ENCODE measurements around the gene SLC25A51.
A peak's percentile ranks its signal among the peaks of the same experiment; 100 is the strongest.

The SLC25A51 gene, protein sequence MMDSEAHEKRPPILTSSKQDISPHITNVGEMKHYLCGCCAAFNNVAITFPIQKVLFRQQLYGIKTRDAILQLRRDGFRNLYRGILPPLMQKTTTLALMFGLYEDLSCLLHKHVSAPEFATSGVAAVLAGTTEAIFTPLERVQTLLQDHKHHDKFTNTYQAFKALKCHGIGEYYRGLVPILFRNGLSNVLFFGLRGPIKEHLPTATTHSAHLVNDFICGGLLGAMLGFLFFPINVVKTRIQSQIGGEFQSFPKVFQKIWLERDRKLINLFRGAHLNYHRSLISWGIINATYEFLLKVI

DNA sequence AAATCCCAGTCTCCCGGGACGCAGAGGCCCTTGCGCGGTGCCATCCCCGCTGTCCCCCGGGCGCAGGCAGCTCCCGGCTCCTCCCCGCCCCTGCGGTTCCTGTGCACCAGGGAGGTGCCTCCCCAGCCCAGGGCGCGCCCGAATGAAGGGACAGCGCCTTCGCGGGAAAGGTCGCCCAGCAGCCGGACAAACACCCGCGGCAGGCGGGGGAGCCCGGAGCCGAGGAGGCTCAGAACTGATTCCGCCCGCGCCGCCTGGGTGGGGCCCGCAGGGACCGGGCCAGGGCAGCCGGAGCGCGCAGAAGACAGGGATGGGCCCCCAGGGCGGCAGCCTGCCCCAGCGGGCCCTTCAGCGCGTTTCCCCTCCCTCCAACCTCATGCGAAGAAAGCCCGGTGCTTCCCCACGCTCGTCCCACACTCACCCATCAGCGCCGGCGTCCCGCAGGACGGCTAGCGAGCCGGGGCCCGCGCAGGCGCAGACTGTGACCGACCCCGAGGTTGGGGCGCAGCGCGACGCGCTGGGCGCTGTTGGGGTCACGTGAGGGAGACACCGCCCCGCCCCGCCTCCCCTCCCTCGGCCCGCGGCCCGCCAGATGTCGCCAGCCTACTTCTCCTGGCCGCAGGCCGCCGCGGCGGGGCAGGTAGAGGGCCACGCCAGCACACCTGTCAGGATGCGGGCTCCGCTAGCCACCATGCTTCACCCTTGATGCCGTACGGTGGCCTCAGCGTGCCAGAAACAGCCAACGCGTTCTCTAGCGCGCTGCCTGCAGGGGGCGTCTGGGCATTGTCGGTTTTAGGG, at the start of gene SLC25A51:
SLC25A51 (minus strand) TSS at position 481 of the 798 bp plus-strand sequence. CDS start 15,577 bp downstream, outside the sequence.
- H3K36me3 ChIP-seq (ENCODE audit: insufficient read depth): 0 out of 2 replicates have a peak, but pooled peaks cover 5% of the 10 kb centered on the region
- peak within 1 kb of the TSS; percentile 60 for H3K4me2 ChIP-seq
- H3K27ac ChIP-seq: peak within 1 kb of the TSS; percentile 66
- peak within 1 kb of the TSS; percentile 66 for H3K9ac ChIP-seq
- H3K79me2 ChIP-seq (ENCODE audit: insufficient read depth, low read depth): peaks cover 31% of the 10 kb centered on the region
- H4K20me1 ChIP-seq (ENCODE audit: insufficient read depth): no peaks in the 10 kb centered on the region
- no peaks in the 10 kb centered on the region for H3K27me3 ChIP-seq (ENCODE audit: insufficient read depth, low read depth)
- peaks cover 14% of the 10 kb centered on the region for H3K4me1 ChIP-seq (ENCODE audit: low read depth, poor library complexity, severe bottlenecking)
- H2AFZ ChIP-seq (ENCODE audit: low read depth): peak within 1 kb of the TSS; percentile 89
- peak within 1 kb of the TSS; percentile 15 for H3K4me3 ChIP-seq (IDR thresholded peaks at IDR 0.05; ENCODE audit: insufficient read depth, low read depth, low read length)
- TF ChIP-seq, protein P1, sequence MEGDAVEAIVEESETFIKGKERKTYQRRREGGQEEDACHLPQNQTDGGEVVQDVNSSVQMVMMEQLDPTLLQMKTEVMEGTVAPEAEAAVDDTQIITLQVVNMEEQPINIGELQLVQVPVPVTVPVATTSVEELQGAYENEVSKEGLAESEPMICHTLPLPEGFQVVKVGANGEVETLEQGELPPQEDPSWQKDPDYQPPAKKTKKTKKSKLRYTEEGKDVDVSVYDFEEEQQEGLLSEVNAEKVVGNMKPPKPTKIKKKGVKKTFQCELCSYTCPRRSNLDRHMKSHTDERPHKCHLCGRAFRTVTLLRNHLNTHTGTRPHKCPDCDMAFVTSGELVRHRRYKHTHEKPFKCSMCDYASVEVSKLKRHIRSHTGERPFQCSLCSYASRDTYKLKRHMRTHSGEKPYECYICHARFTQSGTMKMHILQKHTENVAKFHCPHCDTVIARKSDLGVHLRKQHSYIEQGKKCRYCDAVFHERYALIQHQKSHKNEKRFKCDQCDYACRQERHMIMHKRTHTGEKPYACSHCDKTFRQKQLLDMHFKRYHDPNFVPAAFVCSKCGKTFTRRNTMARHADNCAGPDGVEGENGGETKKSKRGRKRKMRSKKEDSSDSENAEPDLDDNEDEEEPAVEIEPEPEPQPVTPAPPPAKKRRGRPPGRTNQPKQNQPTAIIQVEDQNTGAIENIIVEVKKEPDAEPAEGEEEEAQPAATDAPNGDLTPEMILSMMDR (conservative IDR thresholded peaks at IDR 0.05; ENCODE audit: low read depth, low read length): peak; percentile 81

- Histone ChIP-seq H3K79me2 (ENCODE audit: insufficient read depth, low read depth) (no peaks in the 10 kb centered on the region), H4K20me1 (ENCODE audit: insufficient read depth) (no peaks in the 10 kb centered on the region), H3K36me3 (ENCODE audit: insufficient read depth) (no peaks in the 10 kb centered on the region), H3K9ac (no peak overlapping the region), H2AFZ (ENCODE audit: low read depth) (no peak overlapping the region), H3K4me2 (no peak overlapping the region), H3K27me3 (ENCODE audit: insufficient read depth, low read depth) (no peaks in the 10 kb centered on the region), H3K27ac (no peak overlapping the region), H3K4me1 (ENCODE audit: low read depth, poor library complexity, severe bottlenecking) (no peaks in the 10 kb centered on the region), H3K4me3 (IDR thresholded peaks at IDR 0.05; ENCODE audit: insufficient read depth, low read depth, low read length) (no peak overlapping the region)
- TF ChIP-seq, protein P1 (conservative IDR thresholded peaks at IDR 0.05; ENCODE audit: low read depth, low read length): no peak
Measured at GRCh38 chr9:37953206-37953774, 49.4 kb upstream of the SLC25A51 start.

DNA sequence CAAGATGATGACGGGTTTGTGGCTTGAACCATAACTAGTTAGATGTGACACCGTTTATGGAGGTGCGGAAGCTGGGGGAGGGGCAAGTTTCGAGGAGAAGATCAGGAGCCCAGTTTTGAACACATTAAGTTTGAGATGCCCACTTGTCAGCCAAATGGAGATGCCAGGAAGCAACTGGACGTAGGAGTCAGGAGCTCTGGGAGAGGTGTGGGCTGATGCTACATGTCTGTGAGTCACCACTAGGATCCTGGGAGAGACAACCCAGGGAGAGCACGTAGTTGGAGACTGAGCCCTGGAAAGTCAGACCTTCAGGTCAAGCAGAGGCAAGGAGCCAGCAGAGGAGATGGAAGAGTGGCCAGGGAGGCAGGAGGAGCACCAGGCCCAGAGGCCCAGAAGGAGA, 48.8 kb upstream of the SLC25A51 start:
- Histone ChIP-seq H2AFZ (ENCODE audit: low read depth) (no peak overlapping the region), H4K20me1 (ENCODE audit: insufficient read depth) (no peaks in the 10 kb centered on the region), H3K9ac (no peak overlapping the region), H3K27me3 (ENCODE audit: insufficient read depth, low read depth) (no peaks in the 10 kb centered on the region), H3K4me3 (IDR thresholded peaks at IDR 0.05; ENCODE audit: insufficient read depth, low read depth, low read length) (no peak overlapping the region), H3K4me1 (ENCODE audit: low read depth, poor library complexity, severe bottlenecking) (no peaks in the 10 kb centered on the region), H3K27ac (no peak overlapping the region), H3K36me3 (ENCODE audit: insufficient read depth) (no peaks in the 10 kb centered on the region), H3K79me2 (ENCODE audit: insufficient read depth, low read depth) (no peaks in the 10 kb centered on the region), H3K4me2 (no peak overlapping the region)
- TF ChIP-seq, protein P1 (conservative IDR thresholded peaks at IDR 0.05; ENCODE audit: low read depth, low read length): no peak

- Histone ChIP-seq H3K4me3 (IDR thresholded peaks at IDR 0.05; ENCODE audit: insufficient read depth, low read depth, low read length) (no peak overlapping the region), H3K27ac (no peak overlapping the region), H3K36me3 (ENCODE audit: insufficient read depth) (no peaks in the 10 kb centered on the region), H3K4me1 (ENCODE audit: low read depth, poor library complexity, severe bottlenecking) (no peaks in the 10 kb centered on the region), H3K79me2 (ENCODE audit: insufficient read depth, low read depth) (no peaks in the 10 kb centered on the region), H3K27me3 (ENCODE audit: insufficient read depth, low read depth) (no peaks in the 10 kb centered on the region), H3K9ac (no peak overlapping the region), H3K4me2 (no peak overlapping the region), H2AFZ (ENCODE audit: low read depth) (no peak overlapping the region), H4K20me1 (ENCODE audit: insufficient read depth) (no peaks in the 10 kb centered on the region)
- TF ChIP-seq, protein P1 (conservative IDR thresholded peaks at IDR 0.05; ENCODE audit: low read depth, low read length): no peak
Measured at GRCh38 chr9:37951671-37952449, 47.9 kb upstream of the SLC25A51 start.

All from KMS-11 (cell line).